SK-N-MC (cell line): ENCODE data around the gene PRSS53.
"Not testable (repeated sequence)": the region's sequence is repeated elsewhere in the genome, so short reads cannot be mapped to it uniquely, and the experiment has no call there.

Experiments used
- DNase-seq: peaks from one replicate; pipeline ENCODE4 v3.0.0-alpha.2; 2011; ENCODE audit warnings: low read depth, low spot score
- H3K27ac ChIP-seq: fragments of 200-600 bp; sonication (generic); 2 replicates; pipeline ENCODE4 v1.5.1; 2016; ENCODE audit warnings: mixed run types
- H3K36me3 ChIP-seq: fragments of 200-600 bp; sonication (generic); 2 replicates; pipeline ENCODE4 v1.6.1; 2017; ENCODE audit warnings: antibody characterized with exemption, low read length, mixed read lengths; ENCODE audit not compliant: insufficient read depth
- H3K4me3 ChIP-seq: fragments of 200-600 bp; sonication (generic); 2 replicates; pipeline ENCODE4 v1.5.1; 2016
- H3K9ac ChIP-seq: fragments of 200-600 bp; sonication (generic); 2 replicates; pipeline ENCODE4 v1.8.0; 2017; ENCODE audit warnings: mixed run types, mixed read lengths; ENCODE audit not compliant: insufficient read length
- H3K9me3 ChIP-seq: fragments of 200-600 bp; sonication (generic); 2 replicates; pipeline ENCODE4 v1.6.1; 2017; ENCODE audit warnings: low read depth, mild to moderate bottlenecking, antibody characterized with exemption, low read length, moderate library complexity, mixed read lengths
- EZH2 ChIP-seq: fragments of 200-600 bp; sonication (generic); IDR thresholded peaks from one replicate; pipeline ENCODE4 v1.6.1; 2017; ENCODE audit warnings: antibody characterized with exemption
- FOXP2 ChIP-seq: optimal IDR thresholded peaks from 2 replicates; pipeline ENCODE3; 2011; ENCODE audit warnings: mild to moderate bottlenecking, moderate library complexity; ENCODE audit not compliant: insufficient read depth; ENCODE audit errors: extremely low read length, control extremely low read depth
- POLR2AphosphoS5 ChIP-seq: IDR thresholded peaks from 2 replicates; pipeline ENCODE4 v1.6.1; 2012; ENCODE audit warnings: mild to moderate bottlenecking, low read depth, low read length, borderline replicate concordance

The PRSS53 gene

DNA sequence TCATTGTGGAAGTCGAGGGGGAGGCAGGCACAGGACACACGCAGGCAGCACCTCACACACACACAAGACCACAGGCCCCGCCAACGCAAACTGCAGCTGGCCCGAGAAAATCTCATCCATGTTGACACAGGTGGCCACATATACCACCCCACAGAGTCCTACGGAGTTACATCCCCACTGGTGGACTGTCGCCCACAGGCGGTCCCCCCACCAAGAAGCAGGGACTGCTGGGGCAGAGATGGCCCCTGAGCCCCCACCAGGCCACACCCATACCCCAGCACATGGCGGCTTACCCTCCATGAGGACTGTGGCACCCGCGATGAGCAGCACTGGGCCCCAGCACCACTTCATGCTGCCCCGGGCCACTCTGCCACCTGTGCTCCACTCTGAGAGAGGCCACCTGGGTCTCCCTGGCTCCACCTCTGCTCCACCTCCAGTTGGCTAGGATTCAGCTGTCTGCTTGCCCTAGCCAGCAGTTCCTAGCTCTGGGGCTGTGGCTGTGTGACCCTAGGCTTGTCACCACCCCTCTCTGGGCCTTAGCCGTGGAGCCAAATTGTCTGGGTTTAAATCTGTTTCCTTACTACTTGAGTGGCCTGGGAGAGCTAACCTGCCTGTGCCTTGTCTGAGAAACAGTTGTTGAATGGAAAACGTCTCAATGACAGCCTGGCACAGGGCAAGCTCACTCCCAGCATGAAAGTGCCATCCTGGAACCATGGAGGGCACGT is at the start of gene PRSS53:
TSS of gene PRSS53 (minus strand) at position 485 of the 725 bp plus-strand sequence. CDS start at position 351, 134 bp downstream.
- TF ChIP-seq FOXP2 (no peak), EZH2 (no peak), POLR2AphosphoS5 (no peak)
- Histone ChIP-seq H3K27ac (no peak within 1 kb of the TSS), H3K36me3 (peaks cover 12% of the 10 kb centered on the region; the same call in 1 of the 2 replicates), H3K4me3 (no peak within 1 kb of the TSS), H3K9ac (no peak within 1 kb of the TSS), H3K9me3 (no peaks in the 10 kb centered on the region)
- no peak for DNase-seq

DNA sequence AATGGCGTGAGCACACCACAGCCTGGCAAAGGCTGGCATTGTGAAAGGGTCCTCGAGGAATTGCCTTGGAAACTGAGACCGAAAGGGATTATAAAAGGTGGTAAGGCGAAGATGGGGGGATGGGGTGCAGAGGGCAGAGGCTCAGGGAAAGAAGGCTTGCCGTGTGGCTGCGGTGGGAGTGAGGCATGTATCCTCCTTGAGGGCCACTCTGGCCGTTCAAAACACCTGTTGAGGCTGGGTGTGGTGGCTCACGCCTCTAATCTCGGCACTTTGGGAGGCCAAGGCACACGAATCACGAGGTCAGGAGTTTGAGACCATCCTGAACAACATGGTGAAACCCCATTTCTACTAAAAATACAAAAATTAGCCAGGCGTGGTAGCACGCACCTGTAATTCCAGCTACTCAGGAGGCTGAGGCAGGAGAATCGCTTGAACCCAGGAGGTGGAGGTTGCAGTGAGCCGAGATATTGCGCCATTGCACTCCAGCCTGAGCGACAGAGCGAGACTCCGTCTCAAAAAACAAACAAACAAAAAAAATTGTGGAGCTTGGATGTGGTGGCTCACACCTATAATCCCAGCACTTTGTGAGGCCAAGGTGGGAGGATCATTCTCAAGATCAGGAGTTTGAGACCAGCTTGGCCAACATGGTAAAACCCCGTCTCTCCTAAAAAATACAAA is 48.2 kb upstream of the PRSS53 start:
- H3K9ac ChIP-seq, H3K4me3 ChIP-seq, H3K36me3 ChIP-seq, H3K9me3 ChIP-seq, H3K27ac ChIP-seq, DNase-seq: not testable (repeated sequence)

DNA sequence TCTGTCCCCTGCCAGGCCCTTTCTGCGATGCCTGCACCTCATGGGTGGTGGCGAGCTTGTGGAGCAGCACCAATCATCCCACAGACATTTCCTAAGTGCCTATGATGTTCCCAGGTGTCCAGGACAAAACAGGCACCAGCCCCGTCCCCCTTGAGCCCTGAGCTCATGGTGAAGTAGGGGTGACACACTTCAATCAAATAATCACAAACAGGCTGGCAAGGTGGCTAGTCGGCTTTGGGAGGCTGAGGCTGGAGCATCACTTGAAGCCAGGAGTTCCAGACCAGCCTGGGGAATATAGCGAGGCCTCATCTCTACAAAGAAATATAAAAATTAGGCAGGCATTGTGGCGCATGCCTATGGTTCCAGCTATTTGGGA is 47.5 kb upstream of the PRSS53 start:
- DNase-seq = no peak
- Histone ChIP-seq H3K27ac (no peak overlapping the region), H3K9me3 (no peaks in the 10 kb centered on the region), H3K9ac (no peak overlapping the region), H3K36me3 (no peaks in the 10 kb centered on the region), H3K4me3 (no peak overlapping the region)
- TF ChIP-seq POLR2AphosphoS5 = no peak
- TF ChIP-seq FOXP2 = no peak
- TF ChIP-seq EZH2 = no peak

DNA sequence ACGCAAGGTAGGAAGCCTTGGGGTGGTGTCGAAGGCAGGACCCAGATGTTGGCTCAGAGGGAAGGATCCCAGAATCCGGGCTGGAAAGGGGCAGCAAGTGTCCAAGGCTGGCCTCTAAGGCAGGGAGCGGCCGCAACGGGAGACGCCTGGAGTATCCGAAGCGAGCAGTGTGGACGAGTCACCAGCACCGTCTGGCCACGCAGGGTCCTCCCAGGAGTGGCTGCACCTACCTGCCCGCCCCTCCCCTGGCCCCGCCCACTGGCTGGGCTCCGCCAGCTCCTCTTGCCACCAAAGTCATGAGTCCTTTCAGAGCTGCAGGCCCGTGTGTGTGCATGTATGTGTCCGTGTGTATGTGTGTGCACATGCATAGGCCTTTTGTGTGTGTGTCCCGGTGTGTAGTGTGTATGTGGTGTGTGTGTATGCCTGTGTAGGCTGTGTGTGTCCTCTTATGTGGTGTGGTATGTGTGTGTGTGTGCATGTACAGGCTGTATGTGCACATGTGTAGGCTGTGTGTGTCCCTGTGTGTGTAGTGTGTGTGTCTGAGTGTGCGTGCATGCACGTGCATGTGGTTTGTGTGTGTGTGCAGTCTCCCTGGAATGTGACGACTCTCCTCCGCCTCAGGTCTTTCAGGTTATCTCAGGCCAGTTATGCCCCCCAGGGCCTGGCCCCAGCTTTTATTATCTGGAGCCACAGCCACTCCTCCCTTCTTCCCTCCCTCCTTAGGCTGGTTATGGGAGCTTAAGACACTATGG is 47.0 kb upstream of the PRSS53 start, which contains the start of gene PRSS8:
TSS of gene PRSS8 (minus strand) at position 193 of the 752 bp plus-strand sequence. CDS start 229 bp downstream, outside the sequence.
- H3K27ac ChIP-seq = no peak within 1 kb of the TSS
- no peaks in the 10 kb centered on the region for H3K9me3 ChIP-seq
- TF ChIP-seq EZH2 (no peak), FOXP2 (no peak), POLR2AphosphoS5 (no peak)
- H3K4me3 ChIP-seq = no peak within 1 kb of the TSS
- H3K36me3 ChIP-seq = no peaks in the 10 kb centered on the region
- no peak for DNase-seq
- H3K9ac ChIP-seq = no peak within 1 kb of the TSS

DNA sequence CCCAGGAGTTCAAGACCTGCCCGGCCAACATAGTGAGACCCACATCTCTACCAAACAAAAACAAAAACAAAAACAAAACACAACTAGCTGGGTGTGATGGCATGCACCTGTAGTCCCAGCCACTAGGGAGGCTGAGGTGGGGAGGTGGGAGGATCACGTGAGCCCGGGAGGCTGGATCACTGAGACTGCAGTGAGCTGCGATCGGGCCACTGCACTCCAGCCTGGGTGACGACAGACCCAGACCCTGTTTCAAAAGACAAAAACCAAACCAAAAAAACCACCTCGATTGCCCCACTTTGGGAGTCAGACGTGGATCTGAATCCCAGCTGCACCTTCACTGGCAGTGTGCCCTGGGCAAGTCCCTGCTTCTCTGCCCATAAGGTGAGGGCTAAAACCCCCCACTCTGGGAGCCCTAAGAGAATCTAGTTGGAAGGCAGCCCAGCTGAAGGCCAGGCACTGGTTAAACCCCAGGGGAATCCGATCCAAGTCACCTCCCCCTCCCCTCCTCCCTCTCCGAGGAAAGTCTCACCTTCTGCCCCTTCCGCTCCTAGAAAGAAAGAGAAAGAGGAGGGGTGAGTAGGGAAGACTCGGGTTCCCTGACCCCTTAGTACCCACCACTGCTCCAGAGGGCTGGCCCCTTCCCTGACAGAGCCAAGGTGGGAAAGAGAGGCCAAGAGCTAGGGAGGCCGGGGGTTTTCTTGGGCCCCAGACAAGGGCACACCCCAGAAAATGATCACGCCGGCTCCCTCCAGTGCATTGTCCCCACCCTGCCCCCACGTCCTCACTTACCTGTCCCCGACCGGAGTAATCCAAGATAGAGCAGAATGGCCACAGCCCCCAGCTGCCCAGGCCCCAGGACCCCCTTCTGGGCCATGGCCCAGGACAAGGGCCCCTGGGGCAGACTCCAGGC is 46.1 kb upstream of the PRSS53 start:
- no peak for DNase-seq

DNA sequence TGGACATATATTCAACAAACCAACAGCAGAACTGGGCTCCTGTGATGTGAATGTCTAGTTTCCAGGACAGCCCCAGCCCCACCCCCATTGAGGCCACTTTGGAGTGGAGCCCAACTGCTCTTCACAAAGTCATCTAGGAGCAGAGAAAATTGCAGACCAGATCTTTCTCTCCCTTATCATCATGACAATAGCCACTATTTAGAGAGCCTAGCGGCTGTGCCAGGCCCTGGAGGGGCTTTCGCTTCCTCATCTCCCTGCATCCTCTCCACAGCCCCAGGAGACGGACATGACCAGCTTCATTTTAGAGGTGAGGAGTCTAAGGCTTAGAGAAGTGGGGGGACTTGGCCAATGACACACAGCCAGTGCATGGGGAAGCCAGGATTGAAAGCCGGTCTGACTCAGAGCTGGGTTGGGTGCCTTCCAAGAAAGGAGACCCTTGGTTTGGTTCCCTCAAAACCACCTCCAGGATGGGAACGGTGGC is 45.4 kb upstream of the PRSS53 start:
- Histone ChIP-seq H3K4me3 (no peak overlapping the region), H3K9ac (no peak overlapping the region), H3K9me3 (no peaks in the 10 kb centered on the region), H3K36me3 (no peaks in the 10 kb centered on the region), H3K27ac (no peak overlapping the region)
- no peak for DNase-seq
- TF ChIP-seq FOXP2 = no peak
- no peak for TF ChIP-seq EZH2
- TF ChIP-seq POLR2AphosphoS5 = no peak

More for the DNA sequence above, 46.1 kb upstream of the PRSS53 start:
- Histone ChIP-seq H3K9me3 (no peaks in the 10 kb centered on the region), H3K27ac (no peak overlapping the region), H3K9ac (no peak overlapping the region), H3K36me3 (no peaks in the 10 kb centered on the region), H3K4me3 (no peak overlapping the region)
- TF ChIP-seq POLR2AphosphoS5 = no peak
- no peak for TF ChIP-seq EZH2
- TF ChIP-seq FOXP2 = no peak

DNA sequence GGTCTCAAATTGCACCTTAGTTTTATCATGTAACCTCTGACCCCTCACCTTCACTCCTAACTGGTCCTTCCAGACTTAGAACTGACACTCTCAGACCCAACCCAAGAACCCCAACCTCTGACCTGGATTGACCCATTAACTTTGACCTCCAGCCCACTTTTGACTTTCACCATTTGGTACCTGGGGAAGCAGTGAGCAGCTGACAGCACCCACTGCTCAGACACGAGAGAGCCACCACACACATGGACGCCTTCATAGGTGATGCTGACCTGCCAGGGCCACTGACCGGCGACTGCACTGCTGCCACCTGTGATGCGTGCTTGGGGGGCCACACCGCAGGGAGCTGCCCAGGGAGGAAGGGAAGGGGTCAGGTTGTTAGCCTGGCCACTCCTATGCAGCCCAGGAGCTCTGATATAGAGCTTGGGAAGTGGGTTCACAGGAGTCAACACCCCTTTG is 44.3 kb upstream of the PRSS53 start:
- TF ChIP-seq EZH2 = no peak
- TF ChIP-seq FOXP2 = no peak
- TF ChIP-seq POLR2AphosphoS5 = no peak
- no peaks in the 10 kb centered on the region for H3K9me3 ChIP-seq
- H3K9ac ChIP-seq = no peak overlapping the region
- H3K27ac ChIP-seq = no peak overlapping the region
- H3K4me3 ChIP-seq = no peak overlapping the region
- no peaks in the 10 kb centered on the region for H3K36me3 ChIP-seq
- no peak for DNase-seq
